ENCODE measurements around the gene TESK1.
A peak's percentile ranks its signal among the peaks of the same experiment; 100 is the strongest.
"Not testable (repeated sequence)": the region's sequence is repeated elsewhere in the genome, so short reads cannot be mapped to it uniquely, and the experiment has no call there.

The TESK1 gene

DNA sequence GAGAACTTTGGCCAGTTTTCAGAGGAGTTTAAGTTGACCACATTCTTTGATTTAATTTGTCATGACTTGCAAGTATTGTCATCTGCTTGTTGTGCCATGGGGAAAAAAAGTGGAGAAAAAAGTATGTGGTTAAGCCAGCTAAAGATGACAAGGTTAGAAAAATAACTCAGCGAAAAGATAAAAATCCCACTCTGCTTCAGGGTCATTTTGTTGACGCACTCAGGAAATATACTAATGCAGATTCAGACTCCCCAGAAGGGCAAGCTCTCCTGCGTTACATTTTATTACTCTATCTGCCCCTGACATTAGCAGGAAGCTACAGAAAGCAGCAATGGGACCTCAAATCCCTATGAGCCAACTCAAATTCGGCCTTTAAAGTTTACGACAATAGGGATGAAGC, 27.6 kb upstream of the TESK1 start:
- DNase-seq: no peak
- intact Hi-C loops (cut with DNase I): no loop called here

DNA sequence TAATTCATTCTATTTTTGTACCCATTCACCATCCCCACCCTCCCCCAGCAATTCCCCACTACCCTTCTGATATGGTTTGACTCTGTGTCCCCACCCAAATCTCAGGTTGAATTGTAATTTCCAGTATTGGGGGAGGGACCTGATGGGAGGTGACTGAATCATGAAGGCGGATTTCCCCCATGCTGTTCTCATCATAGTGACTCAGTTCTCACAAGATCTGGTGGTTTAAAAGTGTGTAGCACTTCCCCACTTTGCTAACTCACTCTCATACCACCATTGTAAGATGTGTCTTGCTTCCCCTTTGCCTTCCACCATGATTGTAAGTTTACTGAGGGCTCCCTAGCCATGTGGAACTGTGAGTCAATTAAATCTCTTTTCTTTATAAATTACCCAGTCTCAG, 25.9 kb upstream of the TESK1 start:
- no peak for DNase-seq
- intact Hi-C loops (cut with DNase I): no loop called here

DNA sequence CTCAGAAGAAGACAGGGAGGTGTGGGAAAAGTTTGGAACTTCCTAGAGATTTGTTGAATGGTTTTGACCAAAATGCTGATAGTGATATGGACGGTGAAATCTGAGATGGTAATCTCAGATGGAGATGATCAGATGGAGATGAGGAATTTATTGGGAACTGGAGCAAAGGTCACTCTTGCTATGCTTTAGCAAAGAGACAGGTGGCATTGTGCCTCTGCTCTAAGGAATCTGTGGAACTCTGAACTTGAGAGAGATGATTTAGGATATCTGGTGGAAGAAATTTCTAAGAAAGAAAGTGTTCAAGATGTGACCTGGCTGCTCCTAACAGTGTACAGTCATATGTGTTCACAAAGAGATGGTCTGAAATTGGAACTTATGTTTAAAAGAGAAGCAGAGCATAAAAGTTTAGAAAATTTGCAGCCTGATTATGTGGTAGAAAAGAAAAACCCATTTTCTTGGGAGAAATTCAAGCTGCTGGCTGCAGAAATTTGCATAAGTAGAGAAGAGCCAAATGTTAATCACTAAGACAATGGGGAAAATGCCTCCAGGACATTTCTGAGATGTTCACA, 25.3 kb upstream of the TESK1 start:
- intact Hi-C loops (cut with DNase I); DNase-seq: not testable (repeated sequence)

DNA sequence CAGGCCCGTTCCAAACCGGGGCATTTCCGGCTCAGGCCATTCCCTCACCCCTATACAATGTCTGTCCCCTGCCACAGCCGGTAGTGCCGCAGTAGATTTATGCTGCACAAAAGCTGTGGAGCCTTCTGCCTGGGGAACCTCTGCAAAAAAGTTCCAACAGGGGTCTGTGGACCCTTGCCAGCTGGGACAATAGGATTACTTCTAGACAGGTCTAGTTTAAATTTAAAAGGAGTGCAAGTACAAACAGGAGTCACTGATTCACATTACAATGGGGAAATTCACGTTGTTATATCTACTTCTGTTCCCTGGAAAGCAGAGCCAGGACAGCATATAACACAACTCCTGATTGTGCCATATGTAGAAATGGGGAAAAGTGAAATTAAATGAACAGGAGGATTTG, 21.5 kb upstream of the TESK1 start:
- intact Hi-C loops (cut with DNase I); DNase-seq: not testable (repeated sequence)

DNA sequence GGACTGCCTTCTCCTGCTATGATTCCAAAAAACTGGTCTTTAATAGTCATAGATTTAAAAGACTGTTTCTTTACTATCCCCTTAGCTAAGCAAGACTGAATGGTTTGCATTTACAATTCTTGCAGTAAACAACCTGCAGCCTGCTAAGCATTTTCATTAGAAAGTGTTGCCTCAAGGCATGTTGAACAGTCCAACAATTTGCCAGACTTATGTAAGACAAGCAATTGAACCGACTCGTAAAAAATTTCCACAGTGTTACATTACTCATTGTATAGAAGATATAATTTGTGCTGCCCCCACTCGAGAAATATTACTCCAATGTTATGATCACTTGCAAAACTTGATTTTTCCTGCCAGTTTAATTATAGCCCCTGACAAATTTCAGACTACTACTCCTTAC, 20.4 kb upstream of the TESK1 start:
- intact Hi-C loops (cut with DNase I); DNase-seq: not testable (repeated sequence)

DNA sequence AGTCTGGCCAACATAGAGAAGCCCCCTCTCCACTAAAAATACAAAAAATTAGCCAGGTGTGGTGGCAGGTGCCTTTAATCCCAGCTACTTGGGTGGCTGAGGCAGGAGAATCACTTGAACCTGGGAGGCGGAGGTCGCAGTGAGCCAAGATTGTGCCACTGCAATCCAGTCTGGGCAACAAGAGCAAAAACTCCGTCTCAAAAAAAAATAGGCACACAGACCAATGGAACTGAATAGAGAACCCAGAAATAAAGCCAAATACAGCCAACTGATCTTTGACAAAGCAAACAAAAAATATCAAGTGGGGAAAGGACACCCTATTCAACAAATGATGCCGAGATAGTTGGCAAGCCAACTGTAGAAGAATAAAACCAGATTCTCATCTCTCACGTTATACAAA, 16.6 kb upstream of the TESK1 start:
- DNase-seq; intact Hi-C loops (cut with DNase I): not testable (repeated sequence)

DNA sequence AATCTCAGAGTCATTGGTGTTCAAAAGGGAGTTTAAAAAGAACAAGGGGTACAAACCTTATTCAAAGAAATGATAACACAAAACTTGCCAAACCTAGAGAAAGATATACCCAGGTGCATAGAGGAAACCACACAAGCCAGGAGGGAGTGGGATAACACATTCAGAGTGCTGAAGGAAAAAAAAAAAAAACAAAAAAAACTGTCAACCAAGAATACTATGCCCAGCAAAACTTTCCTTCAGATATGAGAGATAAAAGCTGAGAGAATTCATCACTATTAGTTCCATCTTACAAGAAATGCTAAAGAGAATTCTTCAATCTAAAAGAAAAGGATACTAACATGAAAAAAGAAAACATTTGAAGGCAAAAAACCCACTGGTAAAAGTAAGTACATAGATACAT, 11.5 kb upstream of the TESK1 start:
- no peak for DNase-seq
- intact Hi-C loops (cut with DNase I): no loop called here

DNA sequence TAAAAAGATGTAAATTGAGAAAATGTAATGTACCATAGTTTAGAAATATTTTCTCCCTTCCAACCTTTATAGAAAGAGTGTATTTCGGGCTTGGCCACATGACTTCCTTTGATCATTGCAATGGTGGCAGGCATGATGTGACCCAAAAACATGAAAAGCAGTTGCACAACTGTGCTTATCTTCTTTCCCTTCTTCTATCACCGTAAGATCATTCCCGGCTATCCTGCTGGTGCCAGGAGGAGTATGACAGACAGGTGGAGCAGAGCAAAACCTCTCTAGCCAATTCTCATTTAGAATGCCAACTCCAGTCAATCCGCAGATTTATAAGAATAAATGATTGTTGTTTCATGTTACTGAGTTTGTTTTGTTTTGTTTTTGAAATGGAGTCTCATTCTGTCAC, 10.6 kb upstream of the TESK1 start:
- intact Hi-C loops (cut with DNase I): no loop called here
- DNase-seq: no peak

DNA sequence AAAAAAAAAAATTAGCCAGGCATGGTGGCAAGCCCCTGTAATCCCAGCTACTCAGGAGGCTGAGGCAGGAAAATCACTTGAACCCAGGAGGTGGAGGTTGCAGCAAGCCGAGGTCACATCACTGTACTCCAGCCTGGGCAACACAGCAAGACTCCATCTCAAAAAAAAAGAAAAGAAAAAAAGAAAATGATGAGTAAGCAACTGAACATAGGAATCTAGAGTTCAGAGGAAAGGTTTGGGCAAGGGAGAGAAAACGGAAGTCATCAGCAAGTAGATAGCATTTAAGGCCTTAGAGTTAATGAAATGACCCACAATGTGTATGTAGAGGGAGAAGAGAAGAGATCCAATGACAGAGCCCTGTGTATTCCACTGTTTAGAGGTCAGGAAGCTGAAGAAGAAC, 8.2 kb upstream of the TESK1 start:
- DNase-seq; intact Hi-C loops (cut with DNase I): not testable (repeated sequence)

DNA sequence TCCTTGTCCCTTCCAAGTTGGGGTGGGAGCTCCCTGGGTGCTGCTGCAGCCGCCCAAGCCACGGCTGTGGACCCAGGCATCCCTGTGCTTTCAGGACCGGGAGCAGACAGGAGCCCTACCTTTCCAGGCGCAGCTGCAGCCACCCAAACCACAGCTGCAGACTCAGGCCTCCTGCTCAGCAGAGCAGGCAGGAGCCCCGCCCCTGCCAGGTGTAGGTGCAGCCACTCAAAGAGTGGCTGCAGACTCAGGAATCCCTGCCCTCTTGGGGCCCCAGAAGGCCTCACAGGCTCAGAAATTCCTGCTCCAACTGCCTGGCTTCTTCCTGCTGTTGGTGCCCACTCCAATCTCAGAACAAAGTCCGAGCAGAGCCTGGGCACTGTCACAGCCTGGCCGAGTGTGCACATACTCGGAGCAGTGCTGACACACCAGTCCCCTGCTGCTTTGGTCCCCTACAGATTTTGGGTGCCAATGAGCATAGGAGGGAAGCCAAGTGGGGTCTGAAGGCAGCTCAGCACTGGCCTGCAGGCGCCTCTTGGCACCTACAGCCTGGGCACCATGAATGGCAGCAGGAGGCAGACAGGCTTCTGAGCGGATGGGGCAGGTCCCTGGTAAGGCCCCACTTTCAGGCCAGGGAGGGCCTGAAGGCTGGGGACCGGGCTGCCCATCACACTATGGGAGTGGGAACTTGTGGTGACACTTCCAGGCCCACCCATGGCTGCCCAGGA, 6.0 kb upstream of the TESK1 start:
- intact Hi-C loops (cut with DNase I): no loop called here

DNA sequence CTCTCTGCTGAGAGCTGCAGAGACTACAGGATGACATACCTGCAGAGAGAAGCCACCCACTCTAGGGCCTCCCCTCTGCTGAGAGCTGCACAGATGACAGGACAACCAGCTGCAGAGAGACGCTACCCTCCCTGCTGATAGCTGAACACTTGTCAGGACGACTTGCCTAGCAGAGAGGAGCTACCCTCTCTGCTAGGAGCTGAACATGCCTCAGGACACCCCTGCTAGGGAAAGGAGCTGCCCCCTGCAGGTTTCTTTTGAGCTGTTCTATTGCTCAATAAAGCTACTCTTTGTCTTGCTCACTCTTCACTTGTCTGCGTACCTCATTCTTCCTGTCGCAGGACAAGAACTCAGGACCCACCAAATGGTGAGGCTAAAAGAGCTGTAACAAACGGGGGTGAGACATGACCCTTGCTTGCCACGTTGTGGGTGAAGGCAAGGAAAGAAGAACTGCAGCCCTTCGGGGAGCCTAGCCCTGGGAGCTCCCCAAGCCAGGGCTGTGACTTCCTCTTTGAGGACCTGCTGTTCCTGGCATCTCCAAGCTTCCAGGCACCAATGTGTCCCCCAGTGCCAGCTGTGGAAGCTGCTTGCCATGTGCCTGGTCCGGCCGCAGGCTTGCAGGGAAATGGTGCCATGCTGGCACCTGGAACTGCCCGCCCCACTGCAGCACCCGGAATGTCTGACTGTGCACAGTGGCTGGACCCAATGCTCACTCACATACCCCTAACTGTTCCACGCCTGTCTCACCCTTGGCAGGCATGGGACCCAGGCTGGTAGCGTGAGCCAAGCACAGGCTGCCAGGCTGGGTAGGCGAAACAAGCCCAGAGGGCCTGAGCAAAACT, 5.1 kb upstream of the TESK1 start:
- intact Hi-C loops (cut with DNase I): loop anchor here (5.0 kb wide), 1 partner anchor 48 kb away; no protein-coding TSS in a partner anchor
- DNase-seq: peak in 3 of 10 donors; percentile 78 to 90 (median 85)

More for the DNA sequence above, 6.0 kb upstream of the TESK1 start:
- DNase-seq: no peak

DNA sequence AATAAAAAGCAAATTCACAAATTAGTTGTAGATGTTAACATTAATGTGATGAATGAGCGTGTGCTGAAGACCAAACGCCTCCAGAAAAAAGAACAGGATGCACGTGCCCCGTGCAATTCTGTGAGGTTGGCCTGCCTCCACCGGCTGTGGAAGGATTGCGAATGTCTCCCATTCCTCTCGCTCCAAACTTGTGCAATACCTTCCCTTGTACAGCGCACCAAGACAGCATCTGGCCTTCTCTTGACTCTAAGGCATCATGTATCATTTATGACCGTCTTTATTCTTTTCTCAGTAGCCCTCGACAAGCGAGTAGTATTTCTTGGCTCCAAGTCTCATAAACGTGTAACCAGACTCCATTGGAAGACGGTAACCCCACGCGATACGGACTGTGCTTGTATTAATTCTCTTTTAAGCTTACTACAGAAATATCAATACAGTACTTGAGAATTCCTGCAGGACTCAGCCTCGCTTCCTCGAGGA, 1.5 kb upstream of the TESK1 start:
- DNase-seq: peak in 4 of 10 donors; percentile 31 to 41 (median 37)
- intact Hi-C loops (cut with DNase I): loop anchor here (5.0 kb wide), 1 partner anchor 51 kb away; no protein-coding TSS in a partner anchor

DNA sequence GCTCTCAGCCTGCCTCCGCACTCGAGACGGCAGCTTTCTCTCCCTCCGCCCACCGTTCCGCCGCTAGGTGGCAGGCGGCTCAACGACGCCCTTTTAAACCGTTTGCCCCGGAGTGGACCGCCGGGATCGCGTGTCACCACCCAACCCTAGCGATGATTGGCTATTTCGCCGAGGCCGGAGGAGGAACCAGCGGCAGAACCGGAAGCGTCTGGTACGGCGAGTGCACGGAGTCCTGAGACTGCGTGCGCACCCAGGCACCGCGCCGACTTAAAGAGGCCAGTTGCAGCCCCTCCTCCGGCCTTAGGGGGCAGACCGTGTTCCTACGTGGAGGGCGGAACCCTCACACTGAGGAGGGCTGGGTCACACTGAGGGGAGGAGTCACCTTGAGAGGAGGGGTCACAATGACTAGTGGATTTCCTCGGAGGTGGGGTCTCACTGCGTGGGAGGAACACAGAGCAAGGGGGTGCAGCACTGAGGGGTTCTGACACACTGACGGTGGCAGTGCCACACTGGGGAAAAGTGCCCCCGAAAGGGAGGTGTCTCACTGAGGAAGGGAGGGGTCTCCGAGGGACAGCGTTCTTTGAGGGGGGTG, 980 bp upstream of the TESK1 start:
- intact Hi-C loops (cut with DNase I): loop anchor here (2.0 to 5.0 kb wide), 3 partner anchors 43 to 129 kb away; partner anchors contain the start of genes CREB3 and TLN1
- peak; percentile 98 to 100 (median 99) for DNase-seq

DNA sequence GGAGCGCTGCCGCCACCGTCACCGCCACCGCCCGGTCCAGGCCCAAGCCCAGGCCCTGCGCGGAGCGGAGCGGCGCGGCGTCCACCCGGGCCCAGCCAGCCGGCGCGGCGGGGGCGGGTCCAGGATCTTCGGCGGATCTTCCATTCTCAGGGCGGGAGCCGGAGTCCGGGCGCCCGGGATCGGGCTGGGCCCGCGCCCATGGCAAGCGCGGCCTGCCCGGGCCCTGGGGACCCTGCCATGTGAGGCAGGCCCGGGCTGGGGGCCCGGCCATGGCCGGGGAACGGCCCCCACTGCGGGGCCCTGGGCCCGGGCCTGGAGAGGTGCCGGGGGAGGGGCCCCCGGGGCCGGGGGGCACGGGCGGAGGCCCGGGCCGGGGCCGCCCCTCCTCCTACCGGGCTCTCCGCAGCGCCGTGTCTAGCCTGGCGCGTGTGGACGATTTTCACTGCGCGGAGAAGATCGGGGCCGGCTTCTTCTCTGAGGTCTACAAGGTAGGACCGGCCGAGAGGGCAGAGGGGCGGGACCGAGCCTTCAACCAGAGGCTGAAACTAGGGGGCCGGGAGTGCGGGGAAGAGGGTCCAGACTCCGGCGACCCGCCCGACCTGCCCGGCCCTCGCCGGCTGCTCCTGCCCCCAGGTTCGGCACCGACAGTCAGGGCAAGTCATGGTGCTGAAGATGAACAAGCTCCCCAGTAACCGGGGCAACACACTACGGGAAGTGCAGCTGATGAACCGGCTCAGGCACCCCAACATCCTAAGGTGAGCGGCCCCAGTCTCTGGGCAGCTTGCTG, 482 bp downstream of the TESK1 start:
- DNase-seq: peak in 5 of 10 donors; percentile 9 to 83 (median 25)
- intact Hi-C loops (cut with DNase I): loop anchor here (2.0 kb wide), 2 partner anchors 41 to 127 kb away; partner anchors contain the start of genes CREB3 and TLN1

DNA sequence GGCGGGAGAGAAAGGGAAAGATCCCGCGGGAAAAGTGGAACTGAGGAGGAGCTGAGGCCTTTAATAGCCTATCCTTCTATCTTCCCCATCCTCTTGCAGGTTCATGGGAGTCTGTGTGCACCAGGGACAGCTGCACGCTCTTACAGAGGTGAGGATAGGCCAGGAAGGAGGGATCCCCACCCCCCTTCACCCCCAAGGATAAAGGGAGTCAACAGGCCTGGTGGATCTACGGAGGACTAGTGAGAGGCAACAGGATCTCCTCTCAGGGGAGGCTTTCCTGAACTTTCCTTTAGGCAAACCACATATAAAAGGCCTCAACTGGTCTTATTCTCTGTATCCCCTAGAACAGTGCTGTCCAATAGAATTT, 1.1 kb downstream of the TESK1 start:
- intact Hi-C loops (cut with DNase I): no loop called here
- no peak for DNase-seq

DNA sequence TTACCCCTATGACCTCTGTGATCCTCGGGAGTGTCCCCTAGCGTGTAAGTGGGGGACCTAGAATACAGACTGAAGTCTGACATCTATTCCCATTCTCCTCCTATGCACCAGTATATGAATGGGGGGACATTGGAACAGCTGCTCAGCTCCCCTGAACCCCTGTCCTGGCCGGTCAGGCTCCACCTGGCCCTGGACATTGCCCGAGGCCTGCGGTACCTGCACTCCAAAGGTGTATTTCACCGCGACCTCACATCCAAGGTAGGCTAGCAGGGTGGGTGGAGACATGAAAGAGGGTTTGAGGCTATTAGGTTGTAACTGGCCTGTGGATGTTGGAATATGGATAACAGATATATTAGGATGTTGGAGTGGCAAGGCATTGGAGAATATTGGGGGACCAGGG, 1.7 kb downstream of the TESK1 start:
- no peak for DNase-seq
- intact Hi-C loops (cut with DNase I): no loop called here

DNA sequence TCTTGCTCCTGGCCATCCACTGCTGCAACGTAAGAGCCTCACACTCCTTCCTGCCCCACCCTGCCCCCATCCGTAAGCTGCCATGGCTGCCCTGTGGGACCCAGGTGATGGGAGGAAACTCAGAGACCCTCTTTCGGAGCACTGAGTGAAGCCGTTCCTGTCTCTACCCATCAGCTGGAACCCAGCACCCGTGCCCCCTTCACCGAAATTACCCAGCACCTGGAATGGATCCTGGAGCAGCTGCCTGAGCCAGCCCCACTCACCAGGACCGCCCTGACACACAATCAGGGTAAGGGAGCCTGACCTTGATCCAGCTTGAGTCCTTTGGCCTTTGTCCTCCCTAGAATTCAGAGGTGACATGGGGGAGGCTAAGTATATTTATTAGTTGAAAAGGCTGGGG, 3.2 kb downstream of the TESK1 start:
- DNase-seq: no peak
- intact Hi-C loops (cut with DNase I): no loop called here

DNA sequence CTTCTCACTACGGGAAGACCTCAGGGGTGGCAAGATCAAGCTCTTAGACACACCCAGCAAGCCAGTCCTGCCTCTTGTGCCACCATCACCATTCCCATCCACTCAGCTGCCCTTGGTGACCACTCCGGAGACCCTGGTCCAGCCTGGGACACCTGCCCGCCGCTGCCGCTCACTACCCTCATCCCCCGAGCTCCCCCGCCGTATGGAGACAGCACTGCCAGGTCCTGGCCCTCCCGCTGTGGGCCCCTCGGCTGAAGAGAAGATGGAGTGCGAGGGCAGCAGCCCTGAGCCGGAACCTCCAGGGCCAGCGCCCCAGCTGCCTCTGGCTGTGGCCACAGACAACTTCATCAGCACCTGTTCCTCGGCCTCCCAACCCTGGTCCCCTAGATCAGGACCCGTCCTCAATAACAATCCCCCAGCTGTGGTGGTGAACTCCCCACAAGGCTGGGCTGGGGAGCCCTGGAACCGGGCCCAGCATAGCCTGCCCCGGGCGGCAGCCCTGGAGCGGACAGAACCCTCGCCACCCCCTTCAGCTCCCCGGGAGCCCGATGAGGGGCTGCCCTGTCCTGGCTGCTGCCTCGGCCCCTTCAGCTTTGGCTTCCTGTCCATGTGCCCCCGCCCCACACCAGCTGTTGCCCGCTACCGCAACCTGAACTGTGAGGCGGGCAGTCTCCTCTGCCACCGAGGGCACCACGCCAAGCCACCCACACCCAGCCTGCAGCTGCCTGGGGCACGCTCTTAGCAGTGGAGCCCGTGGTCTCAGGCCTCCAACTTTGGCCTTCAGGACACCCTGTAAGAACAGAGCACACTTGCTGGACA, 4.1 kb downstream of the TESK1 start:
- DNase-seq: no peak
- intact Hi-C loops (cut with DNase I): no loop called here

DNA sequence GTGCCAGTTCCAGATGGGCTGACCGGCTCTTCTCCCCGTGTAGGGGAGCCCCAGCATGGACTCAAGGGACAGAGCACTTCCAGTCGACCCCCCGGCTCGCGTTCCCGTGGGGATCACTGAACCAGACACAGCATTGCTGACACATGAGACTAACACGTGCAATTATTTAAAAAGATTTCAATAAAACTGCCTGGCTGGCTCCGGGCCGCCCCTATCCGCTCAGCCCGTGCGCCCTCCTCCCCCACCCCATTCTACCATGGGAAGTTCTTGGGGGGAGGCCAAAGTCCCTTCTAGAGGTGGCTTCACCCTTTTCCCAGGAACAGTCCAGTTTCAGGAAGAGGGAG, 4.7 kb downstream of the TESK1 start:
- intact Hi-C loops (cut with DNase I): no loop called here
- no peak for DNase-seq

All from posterior cingulate gyrus (tissue), 11 donors.